Islet precursor cell (in vitro differentiated cells): ENCODE data around the gene GJB5.
A peak's percentile ranks its signal among the peaks of the same experiment; 100 is the strongest.
"Not testable (repeated sequence)": the region's sequence is repeated elsewhere in the genome, so short reads cannot be mapped to it uniquely, and the experiment has no call there.

Source experiments
- DNase-seq: peaks from one replicate; pipeline ENCODE4 v3.0.0-alpha.2; 2018

Gene GJB5

DNA sequence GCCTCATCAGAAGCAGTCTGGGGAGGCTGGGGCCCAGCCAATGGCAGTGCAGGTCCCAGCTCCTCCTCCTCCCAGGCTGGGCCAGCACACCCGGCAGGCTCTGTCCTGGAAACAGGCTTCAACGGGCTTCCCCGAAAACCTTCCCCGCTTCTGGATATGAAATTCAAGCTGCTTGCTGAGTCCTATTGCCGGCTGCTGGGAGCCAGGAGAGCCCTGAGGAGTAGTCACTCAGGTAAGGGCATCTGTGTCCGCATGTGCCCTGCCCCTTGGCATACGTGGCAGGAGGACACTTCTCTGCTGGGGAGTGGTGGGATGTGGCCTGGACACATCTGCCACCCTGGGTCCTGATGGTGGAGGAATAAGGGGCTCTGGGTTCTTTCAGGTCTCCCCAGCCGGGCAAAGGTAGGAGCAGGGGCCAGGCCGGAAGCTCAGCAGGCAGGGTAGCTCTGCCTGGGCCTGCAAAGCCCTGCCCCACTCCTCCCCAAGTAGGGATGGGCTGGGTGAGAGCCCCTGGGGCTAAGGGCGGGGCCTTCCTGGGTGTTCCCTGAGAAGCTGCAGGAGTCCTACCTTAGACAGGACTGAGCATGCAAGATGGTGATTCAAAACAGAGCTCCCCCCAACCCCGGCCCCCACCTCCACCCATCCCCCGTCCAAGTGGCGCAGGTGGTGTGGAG lies at the start of gene GJB5:
Gene GJB5 (plus strand): TSS at position 84 of the 674 bp plus-strand sequence. CDS start 2,284 bp downstream, outside the sequence.
- peak; percentile 79 for DNase-seq

DNA sequence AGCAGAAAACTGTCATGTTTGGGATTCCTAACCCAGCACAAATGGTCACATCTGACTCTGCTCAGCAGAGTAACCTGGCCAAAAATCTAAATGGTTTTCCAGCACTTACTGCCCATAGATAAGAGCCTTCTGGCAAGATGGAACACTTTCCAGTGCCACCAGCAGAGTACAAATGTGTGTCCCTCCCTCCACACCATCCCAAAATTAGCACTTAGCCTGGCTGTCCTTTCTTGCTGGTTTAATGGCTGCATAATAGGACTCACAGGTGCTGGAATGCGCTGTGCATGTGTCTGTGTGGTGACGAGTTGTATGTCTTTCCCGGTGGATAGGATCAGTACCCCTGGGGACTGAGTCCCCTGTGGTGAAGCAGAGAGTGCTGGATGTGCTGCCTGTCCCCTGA lies 49.8 kb upstream of the GJB5 start:
- DNase-seq = no peak

GRCh38 chr1:34708106-34708505 lies 46.7 kb upstream of the GJB5 start:
- no peak for DNase-seq

DNA sequence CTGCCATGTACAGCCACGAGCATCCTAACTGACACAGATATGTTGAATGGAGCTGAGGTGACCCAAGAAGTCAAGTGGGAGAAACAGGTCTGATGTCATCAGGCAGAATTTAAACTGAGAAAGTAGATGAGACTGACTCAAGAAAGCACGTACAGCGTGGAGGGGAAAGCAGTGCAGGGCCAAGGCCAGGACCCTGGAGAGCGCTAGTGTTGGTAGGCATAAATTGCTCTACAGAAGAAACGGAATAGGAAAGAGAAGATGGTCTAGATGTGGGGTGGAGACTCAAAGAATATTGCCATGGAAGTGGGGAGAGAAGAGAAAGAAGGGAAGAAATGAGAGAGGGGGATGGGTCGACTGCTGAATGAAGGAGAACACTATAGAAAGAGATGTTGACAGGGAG lies 45.3 kb upstream of the GJB5 start:
- DNase-seq = peak; percentile 65

DNA sequence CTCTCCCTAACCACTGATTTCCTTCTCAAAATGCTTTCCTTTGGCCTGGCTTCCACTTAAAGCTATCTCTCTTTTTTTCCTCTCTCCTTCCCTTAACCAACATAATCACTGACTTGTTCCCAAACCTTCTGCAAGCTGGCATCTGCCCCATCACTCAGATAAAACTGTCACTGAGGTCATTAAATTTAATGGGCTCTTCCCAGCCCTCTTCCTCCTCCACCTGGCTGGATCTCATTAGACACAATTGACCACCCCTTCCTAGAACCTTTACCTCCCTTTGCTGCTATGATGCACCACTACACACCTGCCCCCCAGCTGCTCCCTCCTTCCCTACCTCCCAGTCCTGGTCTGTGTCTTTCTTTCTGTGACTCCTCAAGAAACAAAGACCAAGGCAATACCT lies 44.0 kb upstream of the GJB5 start:
- DNase-seq = no peak

GRCh38 chr1:34711485-34711884 lies 43.4 kb upstream of the GJB5 start:
- DNase-seq = no peak

DNA sequence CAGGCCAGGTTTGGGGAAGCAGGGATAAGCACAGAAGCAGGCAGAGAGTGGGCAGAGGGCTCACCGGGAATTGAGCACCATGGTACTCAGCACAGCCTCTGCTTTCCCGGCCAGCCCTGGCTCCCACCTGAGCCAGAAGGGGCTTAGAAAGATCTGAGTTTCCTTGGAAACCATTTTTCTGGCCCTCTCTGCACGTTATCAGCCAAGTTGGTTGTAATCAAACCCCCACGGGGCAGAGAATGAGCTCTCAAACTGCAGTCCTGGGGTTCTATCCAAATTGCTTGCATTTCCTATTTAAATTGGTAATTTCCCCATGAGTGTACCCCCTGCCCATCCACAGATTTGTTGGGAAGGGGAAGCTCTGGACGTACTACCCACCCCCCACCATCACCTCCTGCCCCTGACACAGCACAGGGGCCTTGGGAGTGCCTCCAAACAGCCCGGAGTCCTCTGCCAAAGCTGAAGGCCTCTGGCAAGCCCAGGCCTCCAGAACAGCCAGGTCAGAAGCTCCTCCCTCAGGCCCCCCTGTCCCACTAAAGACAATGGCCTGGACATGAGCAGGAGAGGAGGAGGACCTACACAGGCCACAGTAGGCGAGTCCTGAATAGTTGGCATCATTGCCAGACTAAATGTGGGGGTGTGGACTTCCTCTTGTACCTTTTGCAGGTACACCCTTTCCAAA lies 42.7 kb upstream of the GJB5 start:
- DNase-seq = no peak

GRCh38 chr1:34713443-34713842 lies 41.4 kb upstream of the GJB5 start:
- no peak for DNase-seq

DNA sequence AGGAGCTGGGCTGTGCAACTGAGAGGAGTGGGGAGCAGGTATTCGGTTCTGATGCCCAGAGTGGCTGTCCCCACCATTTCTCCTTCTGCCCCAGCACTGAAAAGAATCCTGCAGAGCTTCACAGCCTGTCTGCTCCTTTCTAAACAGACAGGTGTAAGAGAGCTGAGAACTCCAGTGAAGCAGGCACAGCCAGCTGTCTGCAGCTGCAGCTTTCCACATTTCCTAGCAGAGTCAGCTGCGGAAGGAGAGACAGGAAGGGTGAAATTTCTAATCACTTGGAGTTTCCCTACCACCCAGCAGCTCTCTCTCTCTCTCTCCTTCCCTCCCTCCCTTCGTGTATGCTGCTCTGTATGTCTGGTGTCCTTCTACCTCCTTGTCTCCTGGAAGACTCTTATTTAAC lies 40.5 kb upstream of the GJB5 start:
- DNase-seq = no peak

DNA sequence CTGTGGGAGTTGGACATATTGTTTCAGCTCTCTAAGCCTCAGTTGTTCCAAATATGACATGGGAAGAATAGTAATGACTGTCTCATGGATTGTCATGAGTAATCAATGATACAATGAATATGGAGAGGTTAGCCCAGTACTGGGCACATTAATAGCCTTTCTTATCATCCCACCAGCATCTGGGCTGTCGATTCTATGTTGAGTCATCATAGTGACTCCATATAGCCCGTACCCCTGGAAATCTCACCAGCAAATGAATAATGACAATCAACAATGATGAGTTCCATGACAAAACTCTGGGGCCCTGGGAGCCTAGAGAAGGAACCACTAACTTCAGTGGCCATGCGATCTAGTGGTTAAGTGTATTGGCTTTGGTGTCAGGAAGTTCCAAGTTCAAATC lies 39.7 kb upstream of the GJB5 start:
- DNase-seq = no peak

DNA sequence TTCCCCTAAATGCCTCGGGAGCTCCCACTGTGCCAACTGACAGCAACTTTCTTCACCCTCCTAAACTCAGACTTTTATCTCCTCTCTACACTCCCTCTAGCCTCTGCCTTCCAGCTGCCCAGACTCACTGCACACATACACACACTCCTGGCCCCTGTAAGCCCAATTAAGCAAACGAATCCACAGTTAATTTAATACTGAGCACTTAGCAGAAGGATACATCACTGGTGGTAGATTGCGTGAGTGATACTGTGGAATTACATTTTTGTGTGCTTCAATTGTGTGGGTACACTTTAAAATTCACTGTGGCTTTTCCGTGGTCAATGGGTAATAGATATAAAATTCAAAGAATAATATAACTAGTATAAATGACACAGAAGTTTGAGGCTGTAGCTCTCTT lies 33.6 kb upstream of the GJB5 start:
- DNase-seq = no peak

DNA sequence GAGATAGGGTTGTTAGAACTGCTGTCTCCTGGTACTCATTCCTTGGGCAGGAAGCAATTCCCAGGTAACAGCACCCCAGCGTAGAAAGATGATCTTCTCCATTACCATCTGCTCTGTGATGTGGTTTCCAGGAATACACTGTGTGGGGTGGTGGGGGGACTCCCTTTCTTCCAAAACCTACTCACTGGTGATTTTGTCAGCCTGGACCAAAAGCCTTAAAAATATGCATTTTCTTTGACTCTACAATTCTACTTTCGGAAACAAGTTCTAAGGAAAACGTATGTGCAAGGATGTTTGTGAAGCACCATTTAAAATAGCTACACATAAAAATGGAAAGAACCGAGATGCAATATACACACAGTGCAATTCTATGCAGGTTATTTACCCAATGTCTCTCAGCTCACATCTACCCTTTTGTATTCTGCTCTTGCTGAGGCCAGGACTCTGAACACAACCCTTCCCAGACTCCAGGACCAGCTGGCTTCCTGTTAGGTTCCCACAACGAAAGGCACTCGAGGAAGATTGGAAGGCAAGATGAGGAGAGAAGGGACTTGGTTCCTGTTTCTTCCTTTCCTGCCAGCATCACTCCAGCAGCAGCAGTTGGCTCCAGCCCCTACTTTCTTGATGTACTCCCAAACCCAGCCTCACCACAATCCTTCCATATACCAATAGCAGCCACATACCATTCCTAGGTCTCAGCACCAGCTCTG lies 33.0 kb upstream of the GJB5 start:
- DNase-seq = no peak

DNA sequence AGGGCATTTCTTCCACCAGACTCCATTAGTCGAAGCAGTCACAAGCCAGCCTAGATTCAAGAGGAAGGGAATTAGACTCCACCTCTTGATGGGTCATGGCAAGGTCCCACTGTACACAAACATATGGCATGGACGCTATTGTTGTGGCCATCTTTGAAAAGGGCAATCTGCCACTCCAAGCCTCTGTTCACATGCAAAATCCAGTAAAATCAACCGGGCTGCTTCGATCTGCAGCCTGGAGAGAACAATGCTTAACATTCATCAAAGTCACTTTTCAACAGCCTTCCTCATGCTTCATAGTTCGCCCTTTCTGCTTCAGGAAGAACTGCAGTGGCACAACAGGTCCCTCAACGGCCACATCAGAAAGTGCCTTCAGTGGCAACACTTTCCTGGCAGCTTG lies 28.0 kb upstream of the GJB5 start:
- DNase-seq = no peak

DNA sequence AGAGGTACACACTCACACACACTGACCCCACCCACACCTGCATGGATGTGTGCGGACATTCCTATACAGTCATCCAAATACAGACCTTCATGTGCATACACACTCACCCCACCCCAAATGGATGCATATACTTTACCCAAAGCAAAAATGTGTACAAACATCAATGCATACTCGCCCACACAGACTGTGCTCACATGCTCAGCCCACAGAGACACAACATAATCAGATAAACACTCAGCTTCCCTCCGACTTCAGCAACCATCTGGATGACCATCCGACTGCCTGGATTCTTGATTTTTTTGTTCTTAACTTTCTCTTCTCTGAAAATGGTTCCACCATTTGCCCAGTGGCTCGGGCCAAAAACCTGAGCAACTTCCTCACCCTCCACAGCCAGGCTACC lies 24.4 kb upstream of the GJB5 start:
- no peak for DNase-seq

- DNase-seq = not testable (repeated sequence)
Observed at GRCh38 chr1:34732831-34733230, 22.0 kb upstream of the GJB5 start.

GRCh38 chr1:34736692-34737091 lies 18.2 kb upstream of the GJB5 start:
- DNase-seq = no peak

DNA sequence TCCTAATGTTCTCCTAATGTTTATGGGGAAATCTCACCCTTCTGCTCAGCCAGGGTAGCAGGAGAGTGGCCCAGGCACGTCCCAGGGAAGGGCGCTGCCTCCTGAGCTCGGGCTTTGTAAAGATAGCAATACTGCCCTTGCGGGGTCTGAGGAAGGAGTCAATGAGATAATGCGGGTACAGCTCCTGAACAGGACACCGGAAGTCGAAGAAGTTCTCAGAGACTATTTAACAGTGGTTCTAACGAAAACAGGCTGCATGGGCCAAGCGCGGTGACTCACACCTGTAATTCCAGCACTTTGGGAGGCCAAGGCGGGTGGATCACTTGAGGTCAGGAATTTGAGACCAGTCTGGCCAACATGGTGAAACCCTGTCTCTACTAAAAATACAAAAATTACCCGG lies 17.6 kb upstream of the GJB5 start:
- not testable (repeated sequence) for DNase-seq

DNA sequence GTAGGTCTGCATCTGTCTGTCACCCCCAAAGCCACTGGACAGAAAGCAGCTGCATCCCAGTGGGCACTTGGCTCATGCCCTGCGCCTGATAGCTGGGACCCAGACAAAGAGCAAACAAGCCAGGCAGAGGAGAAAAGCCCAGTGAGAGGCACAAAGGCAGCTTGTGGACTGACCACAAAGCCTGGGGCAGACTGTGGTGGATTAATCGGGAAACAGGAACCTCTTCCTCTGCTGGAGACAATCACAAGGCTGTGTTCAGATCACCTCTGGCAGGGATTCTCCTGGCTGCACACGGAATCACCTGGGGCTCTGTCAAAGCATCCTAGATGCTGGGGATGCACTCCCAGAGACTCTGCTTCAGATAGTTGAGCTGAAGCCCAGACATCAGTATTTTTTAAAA lies 15.2 kb upstream of the GJB5 start:
- peak; percentile 81 for DNase-seq

GRCh38 chr1:34740161-34740868 lies 14.5 kb upstream of the GJB5 start:
- peak; percentile 87 for DNase-seq

- peak; percentile 91 for DNase-seq
Observed at GRCh38 chr1:34742667-34743270, 12.1 kb upstream of the GJB5 start.

DNA sequence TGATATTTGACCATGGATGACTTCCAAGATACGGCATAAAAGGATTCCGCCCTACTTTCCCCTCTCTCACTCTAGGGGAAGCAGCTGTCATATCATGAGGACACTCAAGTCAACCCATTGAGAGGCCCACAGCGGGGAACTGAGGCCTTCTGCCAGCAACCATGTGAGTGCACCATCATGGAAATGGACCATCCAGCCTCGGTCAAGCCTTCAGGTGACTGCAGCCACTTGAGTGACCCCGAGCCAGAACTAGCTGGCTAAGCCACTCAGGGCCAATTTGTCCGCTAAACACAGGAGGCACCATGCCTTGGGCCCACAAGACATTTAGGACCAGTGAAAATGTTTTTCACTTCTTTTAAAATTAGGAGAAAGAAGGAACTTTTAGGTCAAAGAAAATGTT lies 11.1 kb upstream of the GJB5 start:
- no peak for DNase-seq

DNA sequence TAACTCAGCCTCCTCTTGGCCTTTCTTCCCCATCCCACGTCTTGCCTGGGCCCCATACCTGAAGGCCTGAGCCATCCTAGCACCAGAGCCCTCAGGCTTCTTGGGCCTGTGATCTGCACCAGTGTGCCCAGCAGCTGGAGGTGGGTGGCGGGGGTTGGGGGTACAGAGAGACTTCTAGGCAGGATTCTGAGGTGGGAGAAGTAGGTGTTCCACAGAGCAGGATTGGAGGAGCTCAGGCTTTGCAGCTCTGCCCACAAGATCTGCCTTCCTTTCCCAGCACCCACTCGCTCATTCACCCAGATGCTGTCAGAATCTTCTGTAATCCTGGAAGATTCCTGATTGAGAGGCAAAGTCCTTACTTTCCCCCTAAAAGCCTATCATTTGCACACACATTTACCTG lies 10.0 kb upstream of the GJB5 start:
- no peak for DNase-seq

DNA sequence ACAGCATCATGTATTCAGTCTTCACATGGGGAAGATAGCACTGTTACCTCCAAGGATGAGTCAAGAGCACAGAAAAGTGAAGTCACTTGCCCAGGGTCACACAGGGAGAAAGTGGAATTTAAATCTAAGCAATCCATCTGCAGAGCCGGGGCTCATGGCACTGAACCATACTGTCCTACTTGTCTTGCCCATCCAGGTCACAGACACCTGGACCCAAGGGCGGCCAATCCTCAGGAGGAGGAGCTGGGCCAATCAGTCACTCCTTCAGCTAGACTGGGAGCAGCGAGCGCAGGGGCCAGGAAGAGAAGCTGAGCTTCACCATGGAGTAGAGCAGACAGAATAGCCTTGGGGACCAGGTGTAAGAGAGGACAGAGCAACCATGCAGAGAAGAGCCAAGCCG lies 9.2 kb upstream of the GJB5 start:
- no peak for DNase-seq
